ENCODE data around the gene IQCK. TPM values are rescaled to one million over a fixed set of nuclear protein-coding genes. Genes with fewer than 3 reads are reported as not detected.

The IQCK gene
- total RNA-seq, 1 experiment from 2014 or later, result 15.5 TPM

- POLR2A ChIA-PET, result no interaction called here
Observed at GRCh38 chr16:19690196-19690595, 27.9 kb upstream of the IQCK start.

GRCh38 chr16:19691161-19691711, 26.8 kb upstream of the IQCK start:
- Histone ChIP-seq H3K4me3 (ENCODE audit: low read depth in 2 of 2, low read length in 2 of 2) (no peak overlapping the region), H3K27ac (ENCODE audit: low read length) (no peak overlapping the region), H3K36me3 (ENCODE audit: control insufficient read depth, insufficient read depth, low read length) (no peaks in the 10 kb centered on the region), H3K4me1 (ENCODE audit: control insufficient read depth, insufficient read depth, low read length) (0 out of 2 replicates have a peak, but pooled peaks cover 1% of the 10 kb centered on the region), H3K9me3 (ENCODE audit: control insufficient read depth, insufficient read depth, low read depth, low read length) (no peaks in the 10 kb centered on the region), H3K27me3 (ENCODE audit: control insufficient read depth, insufficient read depth, low read length) (no peaks in the 10 kb centered on the region)
- in situ Hi-C loops (cut with HindIII; ENCODE audit: low pct_unique_long_range_greater_than_20kb, low sequenced_read_pairs) (no loop called here), intact Hi-C loops (cut with micrococcal nuclease; ENCODE audit: unreplicated experiment) (no loop called here)
- TF ChIP-seq TCF7L2 (IDR thresholded peaks at IDR 0.05; ENCODE audit: low read depth, low read length) (no peak), SIN3A (IDR thresholded peaks at IDR 0.05; ENCODE audit: borderline replicate concordance, insufficient read depth, low read depth, low read length) (no peak), POLR2AphosphoS5 (IDR thresholded peaks at IDR 0.05; ENCODE audit: low read depth, low read length) (no peak)
- TF ChIP-seq, protein P1, sequence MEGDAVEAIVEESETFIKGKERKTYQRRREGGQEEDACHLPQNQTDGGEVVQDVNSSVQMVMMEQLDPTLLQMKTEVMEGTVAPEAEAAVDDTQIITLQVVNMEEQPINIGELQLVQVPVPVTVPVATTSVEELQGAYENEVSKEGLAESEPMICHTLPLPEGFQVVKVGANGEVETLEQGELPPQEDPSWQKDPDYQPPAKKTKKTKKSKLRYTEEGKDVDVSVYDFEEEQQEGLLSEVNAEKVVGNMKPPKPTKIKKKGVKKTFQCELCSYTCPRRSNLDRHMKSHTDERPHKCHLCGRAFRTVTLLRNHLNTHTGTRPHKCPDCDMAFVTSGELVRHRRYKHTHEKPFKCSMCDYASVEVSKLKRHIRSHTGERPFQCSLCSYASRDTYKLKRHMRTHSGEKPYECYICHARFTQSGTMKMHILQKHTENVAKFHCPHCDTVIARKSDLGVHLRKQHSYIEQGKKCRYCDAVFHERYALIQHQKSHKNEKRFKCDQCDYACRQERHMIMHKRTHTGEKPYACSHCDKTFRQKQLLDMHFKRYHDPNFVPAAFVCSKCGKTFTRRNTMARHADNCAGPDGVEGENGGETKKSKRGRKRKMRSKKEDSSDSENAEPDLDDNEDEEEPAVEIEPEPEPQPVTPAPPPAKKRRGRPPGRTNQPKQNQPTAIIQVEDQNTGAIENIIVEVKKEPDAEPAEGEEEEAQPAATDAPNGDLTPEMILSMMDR (IDR thresholded peaks at IDR 0.05), result no peak
- TF ChIP-seq, protein P2, sequence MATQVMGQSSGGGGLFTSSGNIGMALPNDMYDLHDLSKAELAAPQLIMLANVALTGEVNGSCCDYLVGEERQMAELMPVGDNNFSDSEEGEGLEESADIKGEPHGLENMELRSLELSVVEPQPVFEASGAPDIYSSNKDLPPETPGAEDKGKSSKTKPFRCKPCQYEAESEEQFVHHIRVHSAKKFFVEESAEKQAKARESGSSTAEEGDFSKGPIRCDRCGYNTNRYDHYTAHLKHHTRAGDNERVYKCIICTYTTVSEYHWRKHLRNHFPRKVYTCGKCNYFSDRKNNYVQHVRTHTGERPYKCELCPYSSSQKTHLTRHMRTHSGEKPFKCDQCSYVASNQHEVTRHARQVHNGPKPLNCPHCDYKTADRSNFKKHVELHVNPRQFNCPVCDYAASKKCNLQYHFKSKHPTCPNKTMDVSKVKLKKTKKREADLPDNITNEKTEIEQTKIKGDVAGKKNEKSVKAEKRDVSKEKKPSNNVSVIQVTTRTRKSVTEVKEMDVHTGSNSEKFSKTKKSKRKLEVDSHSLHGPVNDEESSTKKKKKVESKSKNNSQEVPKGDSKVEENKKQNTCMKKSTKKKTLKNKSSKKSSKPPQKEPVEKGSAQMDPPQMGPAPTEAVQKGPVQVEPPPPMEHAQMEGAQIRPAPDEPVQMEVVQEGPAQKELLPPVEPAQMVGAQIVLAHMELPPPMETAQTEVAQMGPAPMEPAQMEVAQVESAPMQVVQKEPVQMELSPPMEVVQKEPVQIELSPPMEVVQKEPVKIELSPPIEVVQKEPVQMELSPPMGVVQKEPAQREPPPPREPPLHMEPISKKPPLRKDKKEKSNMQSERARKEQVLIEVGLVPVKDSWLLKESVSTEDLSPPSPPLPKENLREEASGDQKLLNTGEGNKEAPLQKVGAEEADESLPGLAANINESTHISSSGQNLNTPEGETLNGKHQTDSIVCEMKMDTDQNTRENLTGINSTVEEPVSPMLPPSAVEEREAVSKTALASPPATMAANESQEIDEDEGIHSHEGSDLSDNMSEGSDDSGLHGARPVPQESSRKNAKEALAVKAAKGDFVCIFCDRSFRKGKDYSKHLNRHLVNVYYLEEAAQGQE (IDR thresholded peaks at IDR 0.05; ENCODE audit: insufficient read depth in 1 of 2, low read depth in 2 of 2, low read length in 1 of 2), result no peak
- DNase-seq (ENCODE audit: low read depth, low spot score) (no peak), ATAC-seq (peak; percentile 60; the same call in 1 of the 2 replicates)
- POLR2A ChIA-PET, result no interaction called here
- no TSS peak for BruUV-seq (replicated peaks)
- CTCF ChIA-PET, result no interaction called here

More at GRCh38 chr16:19690196-19690595, 27.9 kb upstream of the IQCK start:
- H3K4me3 ChIP-seq (ENCODE audit: low read depth in 2 of 2, low read length in 2 of 2), result no peak overlapping the region
- ATAC-seq, result 0 out of 2 replicates have a peak, but pooled peaks have one; percentile 42
- no peaks in the 10 kb centered on the region for H3K4me1 ChIP-seq (ENCODE audit: control insufficient read depth, insufficient read depth, low read length)
- H3K9me3 ChIP-seq (ENCODE audit: control insufficient read depth, insufficient read depth, low read depth, low read length), result no peaks in the 10 kb centered on the region
- TF ChIP-seq, protein P1 (IDR thresholded peaks at IDR 0.05), result no peak
- no peak for TF ChIP-seq SIN3A (IDR thresholded peaks at IDR 0.05; ENCODE audit: borderline replicate concordance, insufficient read depth, low read depth, low read length)
- TF ChIP-seq TCF7L2 (IDR thresholded peaks at IDR 0.05; ENCODE audit: low read depth, low read length), result no peak
- TF ChIP-seq, protein P2 (IDR thresholded peaks at IDR 0.05; ENCODE audit: insufficient read depth in 1 of 2, low read depth in 2 of 2, low read length in 1 of 2), result no peak
- TF ChIP-seq POLR2AphosphoS5 (IDR thresholded peaks at IDR 0.05; ENCODE audit: low read depth, low read length), result no peak
- CTCF ChIA-PET, result no interaction called here
- BruUV-seq (replicated peaks), result no TSS peak
- H3K27ac ChIP-seq (ENCODE audit: low read length), result no peak overlapping the region
- H3K27me3 ChIP-seq (ENCODE audit: control insufficient read depth, insufficient read depth, low read length), result no peaks in the 10 kb centered on the region
- intact Hi-C loops (cut with micrococcal nuclease; ENCODE audit: unreplicated experiment) (no loop called here), in situ Hi-C loops (cut with HindIII; ENCODE audit: low pct_unique_long_range_greater_than_20kb, low sequenced_read_pairs) (no loop called here)
- no peaks in the 10 kb centered on the region for H3K36me3 ChIP-seq (ENCODE audit: control insufficient read depth, insufficient read depth, low read length)
- DNase-seq (ENCODE audit: low read depth, low spot score), result no peak

Measured in Panc1 (cell line).